Measurements from ENCODE around the gene VPS72.

- TF ChIP-seq TAF1 (IDR thresholded peaks at IDR 0.05; ENCODE audit: borderline replicate concordance, low read depth, low read length), result no peak
- no peak for TF ChIP-seq NFYA (IDR thresholded peaks at IDR 0.05; ENCODE audit: borderline replicate concordance, low read depth, low read length)
Measured at GRCh38 chr1:151197863-151198253, 7.9 kb upstream of the VPS72 start.
